Measurements from ENCODE around the gene GLDC.

The GLDC gene

DNA sequence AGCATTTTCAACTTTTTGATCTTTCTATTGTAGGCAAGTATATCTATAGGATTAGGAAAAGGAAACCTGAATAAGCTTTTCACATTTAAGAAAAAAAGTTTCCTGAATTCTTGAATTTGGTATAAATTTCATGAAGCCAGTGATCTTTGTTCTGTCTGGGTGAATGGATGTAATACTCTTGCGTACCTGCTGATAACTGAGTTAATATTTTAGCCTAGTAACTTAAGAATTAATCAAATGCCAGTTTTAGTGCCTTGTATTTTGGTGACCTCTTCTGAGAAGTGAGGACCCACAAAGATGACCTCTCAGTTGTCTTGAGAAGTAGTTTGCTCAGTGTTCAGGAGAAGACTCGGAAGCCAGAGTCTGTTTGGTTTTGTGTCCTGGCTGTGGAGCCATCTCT lies 154.7 kb downstream of the GLDC start:
- DNase-seq, result no peak

GRCh38 chr9:6489099-6489498 lies 156.4 kb downstream of the GLDC start:
- DNase-seq, result no peak

- DNase-seq, result no peak
Measured at GRCh38 chr9:6488395-6488794, 157.1 kb downstream of the GLDC start.

DNA sequence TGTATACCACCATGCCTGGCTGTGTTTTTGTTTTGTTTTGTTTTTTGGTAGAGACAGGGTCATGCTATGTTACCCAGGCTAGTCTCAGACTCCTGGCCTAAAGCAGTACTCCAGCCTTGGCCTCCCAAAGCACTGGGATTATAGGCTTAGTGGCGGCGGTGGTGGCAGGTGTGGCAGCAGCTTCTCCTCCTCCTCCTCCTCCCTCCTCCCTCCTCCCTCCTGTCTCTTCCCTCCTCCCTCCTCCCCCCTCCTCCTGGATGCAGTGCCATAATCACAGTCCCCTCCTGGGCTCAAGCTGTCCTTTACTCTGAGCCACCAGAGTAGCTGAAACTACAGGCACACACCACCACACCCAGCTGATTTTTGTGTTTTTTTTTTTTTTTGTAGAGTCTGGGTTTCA lies 161.3 kb downstream of the GLDC start:
- DNase-seq, result no peak

Measured in activated T-cell treated with anti-CD3 and anti-CD28 coated beads, Interleukin-2, amount 50 U/mL, for 1 hour (primary cell).